Measurements from ENCODE around the gene MYZAP.
A peak's percentile ranks its signal among the peaks of the same experiment; 100 is the strongest.

The MYZAP gene

GRCh38 chr15:57562196-57562769 lies 29.4 kb upstream of the MYZAP start:
- peak; percentile 90 for FAIRE-seq
- no peak for DNase-seq (ENCODE audit: low spot score)

- DNase-seq (ENCODE audit: low spot score) (no peak), FAIRE-seq (no peak)
Observed at GRCh38 chr15:57563416-57563815, 28.3 kb upstream of the MYZAP start.

- no peak for DNase-seq (ENCODE audit: low spot score)
Observed at GRCh38 chr15:57565311-57565710, 26.4 kb upstream of the MYZAP start.

GRCh38 chr15:57566834-57567233 lies 24.9 kb upstream of the MYZAP start:
- FAIRE-seq (peak; percentile 93), DNase-seq (ENCODE audit: low spot score) (no peak)

More at GRCh38 chr15:57565311-57565710, 26.4 kb upstream of the MYZAP start:
- peak; percentile 13 for FAIRE-seq

- FAIRE-seq = no peak
Observed at GRCh38 chr15:57567891-57568290, 23.8 kb upstream of the MYZAP start.

GRCh38 chr15:57568299-57568698 lies 23.4 kb upstream of the MYZAP start:
- FAIRE-seq = no peak
- DNase-seq (ENCODE audit: low spot score) = no peak

More at GRCh38 chr15:57567891-57568290, 23.8 kb upstream of the MYZAP start:
- no peak for DNase-seq (ENCODE audit: low spot score)

GRCh38 chr15:57570340-57570739 lies 21.4 kb upstream of the MYZAP start:
- DNase-seq (ENCODE audit: low spot score) = no peak
- no peak for FAIRE-seq

GRCh38 chr15:57570994-57571393 lies 20.7 kb upstream of the MYZAP start:
- DNase-seq (ENCODE audit: low spot score) = peak; percentile 64
- FAIRE-seq = no peak

GRCh38 chr15:57571725-57572124 lies 20.0 kb upstream of the MYZAP start:
- FAIRE-seq (no peak), DNase-seq (ENCODE audit: low spot score) (no peak)

GRCh38 chr15:57572468-57572867 lies 19.2 kb upstream of the MYZAP start:
- no peak for DNase-seq (ENCODE audit: low spot score)
- FAIRE-seq = peak; percentile 9

- DNase-seq (ENCODE audit: low spot score) (no peak), FAIRE-seq (no peak)
Observed at GRCh38 chr15:57573151-57573550, 18.6 kb upstream of the MYZAP start.

- no peak for DNase-seq (ENCODE audit: low spot score)
- FAIRE-seq = no peak
Observed at GRCh38 chr15:57575363-57575762, 16.3 kb upstream of the MYZAP start.

GRCh38 chr15:57578288-57578900 lies 13.3 kb upstream of the MYZAP start:
- FAIRE-seq = no peak
- DNase-seq (ENCODE audit: low spot score) = no peak

- DNase-seq (ENCODE audit: low spot score) = no peak
- FAIRE-seq = no peak
Observed at GRCh38 chr15:57580428-57580827, 11.3 kb upstream of the MYZAP start.

GRCh38 chr15:57580866-57581265 lies 10.8 kb upstream of the MYZAP start:
- FAIRE-seq = no peak
- DNase-seq (ENCODE audit: low spot score) = no peak

GRCh38 chr15:57582090-57582489 lies 9.6 kb upstream of the MYZAP start:
- DNase-seq (ENCODE audit: low spot score) = no peak

GRCh38 chr15:57583282-57583681 lies 8.4 kb upstream of the MYZAP start:
- FAIRE-seq (no peak), DNase-seq (ENCODE audit: low spot score) (no peak)

More at GRCh38 chr15:57582090-57582489, 9.6 kb upstream of the MYZAP start:
- FAIRE-seq = peak; percentile 48

- FAIRE-seq (no peak), DNase-seq (ENCODE audit: low spot score) (no peak)
Observed at GRCh38 chr15:57583720-57584119, 8.0 kb upstream of the MYZAP start.

GRCh38 chr15:57586661-57587424 lies 4.9 kb upstream of the MYZAP start:
- FAIRE-seq (no peak), DNase-seq (ENCODE audit: low spot score) (no peak)

GRCh38 chr15:57589281-57589680 lies 2.4 kb upstream of the MYZAP start:
- no peak for FAIRE-seq
- DNase-seq (ENCODE audit: low spot score) = no peak

GRCh38 chr15:57589754-57590153 lies 1.9 kb upstream of the MYZAP start:
- no peak for DNase-seq (ENCODE audit: low spot score)
- no peak for FAIRE-seq

GRCh38 chr15:57591237-57591821 lies 375 bp upstream of the MYZAP start:
- FAIRE-seq (no peak), DNase-seq (ENCODE audit: low spot score) (no peak)
